Activated CD4-positive, alpha-beta memory T cell treated with anti-CD3 and anti-CD28 coated beads for 36 hours (primary cell): ENCODE measurements around the gene CISD3. TPM values are rescaled to one million over a fixed set of nuclear protein-coding genes. Genes with fewer than 3 reads are reported as not detected.

Source experiments
- CTCF ChIA-PET: fragments of 350-600 bp; sonication (Branson Sonifier 250); formaldehyde crosslinking; loops from one replicate; lab custom pipeline; 2021; ENCODE audit warnings: antibody characterized with exemption, inconsistent platforms; lab: Charles Lee
- POLR2A ChIA-PET: fragments of 350-600 bp; sonication (Branson Sonifier 250); formaldehyde crosslinking; loops from one replicate; lab custom pipeline; 2021; ENCODE audit warnings: antibody characterized with exemption; lab: Charles Lee
- DNase-seq: peaks from one replicate; pipeline ENCODE4 v3.0.0-alpha.2; 2020
- H3K27ac Mint-ChIP-seq: one replicate; pipeline ENCODE4 v1.8.0; 2021; ENCODE audit warnings: mixed read lengths
- H3K27me3 Mint-ChIP-seq: one replicate; pipeline ENCODE4 v1.8.0; 2021; ENCODE audit warnings: mixed read lengths
- H3K36me3 Mint-ChIP-seq: one replicate; pipeline ENCODE4 v1.8.0; 2021; ENCODE audit warnings: mixed read lengths
- H3K4me1 Mint-ChIP-seq: one replicate; pipeline ENCODE4 v1.8.0; 2021; ENCODE audit warnings: low read depth, mixed read lengths
- H3K4me3 Mint-ChIP-seq: one replicate; pipeline ENCODE4 v1.8.0; 2021; ENCODE audit warnings: mild to moderate bottlenecking, mixed read lengths
- H3K9me3 Mint-ChIP-seq: one replicate; pipeline ENCODE4 v1.8.0; 2021; ENCODE audit warnings: mixed read lengths
- intact Hi-C: fragments of 100-400 bp; cut with micrococcal nuclease; formaldehyde crosslinking; loops from one replicate; pipeline ENCODE4 v1.15.1; 2023
- total RNA-seq, 2 experiments: library from RNA; stranded (reverse); gene quantifications; one replicate each; pipeline ENCODE4 v1.2.3, GENCODE V29; 2021

Gene CISD3
- total RNA-seq, 2 experiments from 2014 or later = 54.7 to 59.1 TPM

DNA sequence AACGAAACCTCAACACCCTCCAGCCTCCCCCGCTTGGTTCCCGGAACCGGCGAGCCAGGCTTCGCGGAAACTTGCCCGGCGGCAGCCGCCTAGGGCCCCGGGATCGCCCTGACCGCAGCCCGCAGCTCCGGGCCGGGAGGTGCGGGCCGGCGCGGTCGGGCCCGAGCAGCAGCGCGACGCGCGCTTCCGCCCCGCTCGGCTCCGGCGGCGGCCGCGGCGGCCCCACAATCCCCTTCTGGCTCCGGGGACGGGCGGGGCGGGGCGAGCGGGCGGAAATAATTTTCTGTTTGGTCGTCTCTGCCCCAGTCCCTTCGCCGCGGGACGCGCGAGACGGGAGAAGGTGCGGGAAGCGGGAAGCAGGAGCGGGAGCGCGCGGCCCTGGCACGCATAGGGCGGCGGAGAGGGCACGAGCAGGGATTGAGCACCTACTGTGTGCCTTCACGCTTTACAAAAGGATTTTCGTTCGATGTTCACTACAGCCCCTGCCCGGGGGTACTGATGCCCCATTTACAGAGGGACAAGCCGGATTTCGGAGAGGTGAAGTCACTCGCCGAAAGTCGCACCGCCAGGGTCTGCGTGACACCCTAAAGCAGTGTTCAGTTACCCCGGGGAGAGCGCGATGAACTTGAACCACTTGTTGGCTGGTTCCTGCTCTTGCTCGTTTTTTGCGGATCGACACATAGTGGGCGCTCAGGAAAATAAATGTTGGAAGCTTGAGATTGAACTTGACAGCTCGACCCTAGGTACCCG, 27.8 kb upstream of the CISD3 start:
- no peaks in the 10 kb centered on the region for H3K27me3 Mint-ChIP-seq
- intact Hi-C loops = loop anchor here (5.0 kb wide), 2 partner anchors 150 to 450 kb away; partner anchors contain the start of genes PLXDC1 and RPL23
- CTCF ChIA-PET = interaction anchor here (1.7 to 3.8 kb wide), 2 partner anchors 26 to 34 kb away, joined by 5 to 51 read pairs; partner anchors contain the start of gene EPOP
- POLR2A ChIA-PET = interaction anchor here (0.6 to 9.4 kb wide), 9 partner anchors 8 to 712 kb away, joined by 3 to 116 read pairs (median 6); partner anchors contain the start of genes CISD3, EPOP and PSMB3
- H3K9me3 Mint-ChIP-seq = no peaks in the 10 kb centered on the region
- H3K4me1 Mint-ChIP-seq = peaks cover 42% of the 10 kb centered on the region
- peaks cover 35% of the 10 kb centered on the region for H3K36me3 Mint-ChIP-seq
- DNase-seq = peak; percentile 92
- H3K4me3 Mint-ChIP-seq = peak overlapping the region; percentile 100
- peak overlapping the region; percentile 100 for H3K27ac Mint-ChIP-seq

DNA sequence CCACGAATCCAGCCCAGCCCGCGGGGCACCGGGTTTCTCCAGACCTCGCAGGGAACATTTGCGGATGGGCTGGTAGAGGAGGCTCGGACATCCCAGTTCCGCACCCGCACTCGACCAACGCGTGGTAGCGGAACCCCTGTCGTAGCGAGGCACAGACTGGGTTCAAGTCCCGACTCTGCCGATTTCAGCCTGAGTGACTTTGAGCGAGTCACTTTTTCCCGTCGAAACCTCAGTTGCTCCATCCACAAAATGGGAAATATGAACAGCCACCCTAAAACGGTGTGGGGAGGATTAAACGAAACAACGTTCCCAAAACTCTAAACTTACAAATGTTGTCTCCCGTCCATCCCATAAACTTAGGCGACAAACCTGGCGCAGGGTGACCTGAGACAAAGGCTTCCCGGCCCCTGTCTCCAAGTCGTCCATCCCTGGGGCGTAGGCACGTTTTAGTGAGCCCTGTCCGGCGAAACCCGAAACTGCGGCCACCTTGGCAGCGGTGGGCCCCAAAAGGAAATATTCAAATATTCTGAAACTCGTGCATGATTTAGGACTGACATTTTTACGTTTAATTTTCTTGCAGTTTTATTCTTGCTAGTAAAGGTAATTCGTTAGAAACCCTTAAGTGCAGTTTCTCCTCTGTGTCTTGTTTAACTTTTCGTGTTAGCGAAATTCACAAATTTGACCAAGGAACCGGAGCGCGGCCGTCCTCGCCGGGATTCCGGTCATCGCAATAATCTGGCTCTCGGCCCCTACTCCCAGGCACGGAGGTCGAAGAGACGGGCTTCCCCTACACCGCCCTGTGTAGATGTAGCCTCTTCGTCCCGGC, 27.0 kb upstream of the CISD3 start:
- Mint-ChIP-seq H3K27me3 (no peaks in the 10 kb centered on the region), H3K36me3 (peaks cover 43% of the 10 kb centered on the region), H3K4me1 (peaks cover 44% of the 10 kb centered on the region), H3K4me3 (peak overlapping the region; percentile 100), H3K9me3 (no peaks in the 10 kb centered on the region), H3K27ac (peak overlapping the region; percentile 100)
- CTCF ChIA-PET = interaction anchor here (5.3 kb wide), 1 partner anchor 32 kb away, joined by 32 read pairs; no protein-coding TSS in a partner anchor
- POLR2A ChIA-PET = interaction anchor here (1.1 to 9.4 kb wide), 4 partner anchors 26 to 166 kb away, joined by 3 to 116 read pairs (median 52); partner anchors contain the start of genes CISD3, EPOP and PSMB3
- DNase-seq = peak; percentile 53
- intact Hi-C loops = loop anchor here (5.0 kb wide), 2 partner anchors 149 to 449 kb away; partner anchors contain the start of genes PLXDC1 and RPL23

DNA sequence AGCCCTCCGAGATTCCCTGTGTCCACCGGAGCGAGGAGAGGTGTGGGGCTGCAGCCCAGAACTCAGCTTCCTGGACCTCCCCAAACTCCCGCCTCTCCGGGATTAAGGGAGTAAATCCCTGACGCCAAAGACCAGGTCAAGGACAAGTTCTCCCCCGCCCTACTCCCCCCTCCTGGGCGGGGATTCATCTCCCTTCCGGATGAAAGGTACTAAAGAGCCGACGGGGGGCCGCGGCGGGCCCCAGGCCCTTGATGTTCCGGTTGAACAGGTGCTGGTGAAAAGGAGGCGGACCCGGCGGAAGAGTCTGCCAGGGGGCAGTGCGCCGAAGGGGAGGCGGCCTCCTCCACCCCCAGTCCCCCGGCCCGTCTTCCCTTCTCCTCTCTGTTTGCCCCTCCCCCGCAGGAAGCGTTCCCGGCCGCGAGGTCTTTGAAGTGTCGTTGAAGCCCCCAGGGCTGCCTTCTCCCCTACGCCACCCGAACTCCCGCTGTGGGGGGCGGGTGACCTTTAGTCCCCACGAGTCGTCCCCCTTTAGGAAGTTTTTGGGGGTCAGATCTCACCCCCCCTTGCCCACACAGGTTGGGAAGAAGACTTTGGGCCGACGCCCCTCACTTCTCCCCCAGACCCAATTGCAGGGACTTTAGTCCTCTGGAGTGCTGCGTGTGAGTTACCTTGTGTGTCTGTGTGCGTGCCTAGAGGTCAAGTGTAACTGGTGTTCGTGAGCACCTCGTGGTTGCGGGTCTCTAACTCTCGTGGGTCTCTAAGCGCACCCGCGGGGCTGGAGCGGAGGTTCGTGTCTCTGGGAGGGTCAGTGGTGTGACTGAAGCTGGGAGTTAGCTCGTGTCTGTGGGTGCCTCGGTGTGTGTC, 26.2 kb upstream of the CISD3 start:
- no peaks in the 10 kb centered on the region for H3K27me3 Mint-ChIP-seq
- intact Hi-C loops = loop anchor here (5.0 kb wide), 2 partner anchors 148 to 448 kb away; partner anchors contain the start of genes PLXDC1 and RPL23
- H3K27ac Mint-ChIP-seq = peak overlapping the region; percentile 100
- no peaks in the 10 kb centered on the region for H3K9me3 Mint-ChIP-seq
- peak; percentile 92 for DNase-seq
- H3K36me3 Mint-ChIP-seq = peaks cover 47% of the 10 kb centered on the region
- peak overlapping the region; percentile 100 for H3K4me3 Mint-ChIP-seq
- ChIA-PET POLR2A (interaction anchor here (0.6 to 9.4 kb wide), 8 partner anchors 9 to 122 kb away, joined by 3 to 116 read pairs (median 5); partner anchors contain the start of genes CISD3, EPOP and PSMB3), CTCF (interaction anchor here (1.1 to 5.3 kb wide), 5 partner anchors 25 to 31 kb away, joined by 4 to 32 read pairs (median 6); partner anchors contain the start of gene EPOP)
- H3K4me1 Mint-ChIP-seq = peaks cover 46% of the 10 kb centered on the region

DNA sequence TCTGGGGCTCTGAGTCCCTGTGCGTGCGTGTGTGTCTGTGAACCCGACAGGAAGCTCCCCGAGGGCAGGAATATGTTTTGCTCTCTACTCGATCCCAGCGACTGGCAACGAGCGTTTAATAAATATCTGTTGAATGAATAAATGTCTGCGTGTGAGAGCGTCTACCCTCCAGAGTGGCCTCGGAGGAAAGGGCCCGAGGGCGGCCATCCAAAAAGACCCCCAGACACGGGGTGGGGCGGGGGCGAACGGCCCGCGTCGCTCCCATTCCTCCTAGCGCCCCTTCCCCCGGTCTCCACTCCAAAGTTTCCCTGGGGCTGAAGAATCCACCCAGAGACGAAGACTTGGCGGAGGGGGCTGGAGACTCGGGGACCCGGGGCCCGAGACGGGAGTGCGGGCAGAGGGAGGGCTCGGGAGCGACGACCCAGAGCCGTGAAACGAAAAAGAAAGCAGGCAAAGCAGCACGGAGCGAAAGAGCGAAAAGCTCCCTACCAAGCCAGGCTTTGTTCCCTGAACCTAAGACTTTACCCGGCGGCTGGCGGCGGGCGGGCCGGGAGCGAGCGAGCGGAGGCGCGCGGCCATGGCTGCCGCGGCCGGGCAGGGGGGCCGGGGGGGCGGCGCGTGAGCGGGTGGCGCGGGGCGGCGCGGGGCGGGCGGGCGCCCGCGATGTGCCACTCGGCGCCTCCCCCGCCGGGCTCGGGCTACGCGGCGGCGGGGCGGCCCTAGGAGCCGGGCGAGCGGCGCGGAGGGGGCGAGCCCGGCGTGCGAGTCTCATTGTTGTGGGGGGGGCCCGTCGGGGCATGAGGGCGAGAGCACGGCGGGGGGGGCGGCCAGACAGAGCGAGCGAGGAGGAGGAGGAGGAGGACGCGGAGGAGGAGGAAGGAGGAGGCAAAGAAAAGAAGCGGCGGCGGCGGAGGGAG, 25.3 kb upstream of the CISD3 start, which contains the start of gene MLLT6:
TSS of gene MLLT6 (plus strand) at position 668 of the 917 bp plus-strand sequence. CDS start 360 bp downstream, outside the sequence.
- ChIA-PET CTCF (interaction anchor here (1.1 to 5.3 kb wide), 6 partner anchors 24 to 30 kb away, joined by 4 to 32 read pairs (median 6); partner anchors contain the start of gene EPOP), POLR2A (interaction anchor here (0.6 to 9.4 kb wide), 11 partner anchors 10 to 164 kb away, joined by 3 to 116 read pairs (median 4); partner anchors contain the start of genes CISD3, EPOP, LASP1 and PSMB3)
- DNase-seq = peak; percentile 78
- H3K27me3 Mint-ChIP-seq = no peaks in the 10 kb centered on the region
- intact Hi-C loops = loop anchor here (5.0 kb wide), 2 partner anchors 147 to 447 kb away; partner anchors contain the start of genes PLXDC1 and RPL23
- H3K36me3 Mint-ChIP-seq = peaks cover 54% of the 10 kb centered on the region
- peak within 1 kb of the TSS; percentile 100 for H3K27ac Mint-ChIP-seq
- H3K9me3 Mint-ChIP-seq = no peaks in the 10 kb centered on the region
- peak within 1 kb of the TSS; percentile 100 for H3K4me3 Mint-ChIP-seq
- peaks cover 46% of the 10 kb centered on the region for H3K4me1 Mint-ChIP-seq

DNA sequence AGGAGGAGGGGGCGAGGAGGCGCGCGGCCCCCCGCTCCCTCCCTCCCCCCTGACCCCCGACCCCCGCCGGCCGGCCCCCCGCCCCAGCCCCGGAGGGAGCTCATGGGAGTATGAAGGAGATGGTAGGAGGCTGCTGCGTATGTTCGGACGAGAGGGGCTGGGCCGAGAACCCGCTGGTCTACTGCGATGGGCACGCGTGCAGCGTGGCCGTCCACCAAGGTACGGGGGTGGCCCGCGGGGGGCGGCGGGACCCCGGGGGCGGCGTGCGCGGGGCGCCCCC, 24.7 kb upstream of the CISD3 start:
- Mint-ChIP-seq H3K9me3 (no peaks in the 10 kb centered on the region), H3K27me3 (no peaks in the 10 kb centered on the region), H3K4me1 (peaks cover 46% of the 10 kb centered on the region), H3K36me3 (peaks cover 59% of the 10 kb centered on the region), H3K4me3 (peak overlapping the region; percentile 90), H3K27ac (peak overlapping the region; percentile 94)
- ChIA-PET CTCF (interaction anchor here (1.2 to 5.3 kb wide), 7 partner anchors 13 to 31 kb away, joined by 4 to 32 read pairs (median 6); partner anchors contain the start of gene EPOP), POLR2A (interaction anchor here (0.6 to 9.4 kb wide), 8 partner anchors 10 to 163 kb away, joined by 3 to 116 read pairs (median 6); partner anchors contain the start of genes CISD3, EPOP, LASP1 and PSMB3)
- DNase-seq = no peak
- intact Hi-C loops = no loop called here

DNA sequence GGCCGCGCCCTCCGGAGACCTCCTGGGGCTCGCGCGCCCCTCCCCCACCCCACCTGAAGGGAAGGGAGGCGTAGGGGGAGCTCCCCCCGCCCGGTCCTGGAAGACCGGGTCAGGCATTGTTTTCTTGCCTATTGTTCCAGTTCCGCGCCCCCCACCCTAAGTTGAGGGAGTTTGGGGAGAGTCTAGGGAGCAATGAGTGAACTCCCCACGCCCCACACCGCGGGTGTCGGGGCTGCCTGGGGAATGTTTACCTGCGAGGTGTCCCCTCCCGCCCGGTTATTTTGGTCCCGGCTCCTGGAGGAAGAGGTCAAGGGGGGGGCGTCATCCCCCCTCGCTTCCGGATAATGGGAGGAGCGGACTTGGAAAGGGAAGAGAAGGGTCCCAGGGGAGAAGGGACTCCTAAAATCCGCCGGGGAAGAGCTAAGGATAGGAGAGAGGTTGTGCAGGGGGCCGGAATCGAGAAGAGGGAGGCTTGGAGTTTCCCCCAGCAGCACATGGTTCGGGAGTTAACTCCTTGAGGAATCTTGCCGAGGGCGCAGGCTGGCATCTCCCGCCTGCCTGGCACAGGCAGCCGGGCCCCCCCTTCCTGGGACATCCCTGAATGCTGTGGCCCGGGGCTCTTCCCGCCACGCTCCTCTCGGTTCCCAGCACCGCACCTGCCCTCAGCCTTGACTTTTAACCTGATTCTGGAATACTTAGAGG, 24.2 kb upstream of the CISD3 start:
- Mint-ChIP-seq H3K4me1 (peaks cover 48% of the 10 kb centered on the region), H3K36me3 (peaks cover 62% of the 10 kb centered on the region), H3K9me3 (no peaks in the 10 kb centered on the region), H3K27me3 (no peaks in the 10 kb centered on the region), H3K27ac (peak overlapping the region; percentile 94), H3K4me3 (peak overlapping the region; percentile 90)
- intact Hi-C loops = loop anchor here (1.0 kb wide), 1 partner anchor 22 kb away; no protein-coding TSS in a partner anchor
- peak; percentile 46 for DNase-seq
- ChIA-PET CTCF (interaction anchor here (0.7 to 5.3 kb wide), 9 partner anchors 9 to 469 kb away, joined by 4 to 32 read pairs (median 6); partner anchors contain the start of gene EPOP), POLR2A (interaction anchor here (0.6 to 9.4 kb wide), 10 partner anchors 10 to 163 kb away, joined by 3 to 116 read pairs (median 5); partner anchors contain the start of genes CISD3, EPOP, LASP1 and PSMB3)

DNA sequence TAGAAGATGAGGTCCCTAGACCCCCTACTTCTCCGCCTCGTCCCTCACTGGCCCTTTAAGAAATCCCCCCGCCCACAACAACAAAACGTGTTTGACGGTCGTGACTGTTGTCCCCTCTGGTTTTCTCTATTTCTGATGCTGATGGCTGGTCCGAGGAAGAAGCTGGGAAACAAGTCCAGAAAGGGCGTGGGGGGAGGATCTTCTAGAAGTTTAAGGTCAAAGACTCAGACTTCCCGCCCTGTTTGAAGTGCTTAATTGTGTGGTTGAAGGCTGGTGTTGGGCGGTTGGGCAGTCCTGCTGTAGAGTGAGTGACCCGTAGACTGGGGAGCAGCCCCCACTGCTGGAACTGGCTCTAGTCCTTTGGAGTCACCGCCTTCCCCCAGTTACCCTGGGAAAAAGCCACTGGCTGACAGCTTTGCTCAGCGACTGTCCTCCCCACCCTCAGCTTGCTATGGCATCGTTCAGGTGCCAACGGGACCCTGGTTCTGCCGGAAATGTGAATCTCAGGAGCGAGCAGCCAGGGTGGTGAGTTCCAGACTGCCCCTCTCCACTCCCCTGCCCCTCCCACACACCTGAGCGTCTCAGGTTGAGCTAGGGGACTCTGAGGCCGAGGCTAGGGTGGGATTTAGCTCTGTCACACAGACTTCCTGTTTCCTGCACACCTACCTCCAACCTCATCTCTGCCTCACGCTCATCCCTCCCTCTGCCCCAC, 23.5 kb upstream of the CISD3 start:
- CTCF ChIA-PET = interaction anchor here (1.0 to 5.3 kb wide), 8 partner anchors 8 to 148 kb away, joined by 4 to 32 read pairs (median 8); partner anchors contain the start of gene EPOP
- intact Hi-C loops = loop anchor here (1.0 kb wide), 1 partner anchor 22 kb away; no protein-coding TSS in a partner anchor
- peaks cover 67% of the 10 kb centered on the region for H3K36me3 Mint-ChIP-seq
- peak; percentile 57 for DNase-seq
- no peaks in the 10 kb centered on the region for H3K9me3 Mint-ChIP-seq
- no peaks in the 10 kb centered on the region for H3K27me3 Mint-ChIP-seq
- POLR2A ChIA-PET = interaction anchor here (0.9 to 9.4 kb wide), 6 partner anchors 9 to 45 kb away, joined by 3 to 116 read pairs (median 20); partner anchors contain the start of genes CISD3, EPOP and PSMB3
- H3K27ac Mint-ChIP-seq = peak overlapping the region; percentile 94
- H3K4me3 Mint-ChIP-seq = peak overlapping the region; percentile 90
- peaks cover 48% of the 10 kb centered on the region for H3K4me1 Mint-ChIP-seq

DNA sequence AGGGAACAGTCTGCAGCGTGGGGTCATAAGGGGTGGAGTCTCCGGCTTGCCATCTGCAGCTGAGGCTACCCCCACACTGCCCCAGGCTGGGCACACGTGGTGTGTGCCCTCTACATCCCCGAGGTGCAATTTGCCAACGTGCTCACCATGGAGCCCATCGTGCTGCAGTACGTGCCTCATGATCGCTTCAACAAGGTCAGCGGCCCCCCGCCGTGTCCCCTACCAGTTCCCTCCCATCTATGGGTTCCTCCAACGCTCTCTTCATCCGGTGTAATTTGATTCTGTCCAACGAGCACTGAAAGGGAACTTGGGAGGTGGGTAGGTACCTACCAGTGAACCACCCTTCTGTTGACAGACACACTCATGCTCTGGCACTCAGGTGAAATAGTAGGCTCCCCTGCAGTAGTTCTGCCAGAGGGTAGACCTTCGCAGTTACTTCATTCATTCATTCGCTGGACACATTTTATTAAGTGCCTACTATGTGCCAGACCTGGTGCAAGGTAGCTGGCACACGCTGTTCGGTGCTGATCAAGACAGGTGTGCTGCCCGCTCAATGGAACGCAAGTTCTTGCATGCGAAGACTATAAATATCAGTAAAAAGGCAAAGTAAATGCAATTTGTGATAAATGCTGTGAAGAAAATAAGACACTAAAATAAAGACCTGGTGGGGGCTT, 22.3 kb upstream of the CISD3 start:
- ChIA-PET CTCF (interaction anchor here (0.6 to 5.3 kb wide), 5 partner anchors 20 to 1787 kb away, joined by 4 to 32 read pairs (median 9); no protein-coding TSS in a partner anchor), POLR2A (interaction anchor here (0.5 to 9.4 kb wide), 3 partner anchors 8 to 32 kb away, joined by 3 to 100 read pairs (median 34); partner anchors contain the start of gene EPOP)
- H3K9me3 Mint-ChIP-seq = no peaks in the 10 kb centered on the region
- H3K36me3 Mint-ChIP-seq = peaks cover 71% of the 10 kb centered on the region
- peaks cover 51% of the 10 kb centered on the region for H3K4me1 Mint-ChIP-seq
- peak overlapping the region; percentile 90 for H3K4me3 Mint-ChIP-seq
- no peaks in the 10 kb centered on the region for H3K27me3 Mint-ChIP-seq
- intact Hi-C loops = no loop called here
- H3K27ac Mint-ChIP-seq = peak overlapping the region; percentile 94
- no peak for DNase-seq
